Mammary epithelial cell (primary cell): ENCODE data around the gene CYB561D1.

Source experiments
- EZH2 ChIP-seq: IDR thresholded peaks from 2 replicates; pipeline ENCODE4 v1.6.1; 2012; ENCODE audit warnings: low read length, inconsistent platforms, borderline replicate concordance
- TF ChIP-seq, protein P1 (sequence below), 2 donors: IDR thresholded peaks in 1 of 2; conservative IDR thresholded peaks in 1 of 2; 2 replicates each; pipeline ENCODE4 v1.5.1; 2011 to 2012; ENCODE audit warnings: inconsistent platforms in 2 of 2, low read length in 2 of 2, mild to moderate bottlenecking in 2 of 2, control low read depth in 1 of 2, low read depth in 1 of 2; ENCODE audit not compliant: insufficient read depth in 1 of 2; ENCODE audit errors: extremely low read depth in 1 of 2

DNA sequence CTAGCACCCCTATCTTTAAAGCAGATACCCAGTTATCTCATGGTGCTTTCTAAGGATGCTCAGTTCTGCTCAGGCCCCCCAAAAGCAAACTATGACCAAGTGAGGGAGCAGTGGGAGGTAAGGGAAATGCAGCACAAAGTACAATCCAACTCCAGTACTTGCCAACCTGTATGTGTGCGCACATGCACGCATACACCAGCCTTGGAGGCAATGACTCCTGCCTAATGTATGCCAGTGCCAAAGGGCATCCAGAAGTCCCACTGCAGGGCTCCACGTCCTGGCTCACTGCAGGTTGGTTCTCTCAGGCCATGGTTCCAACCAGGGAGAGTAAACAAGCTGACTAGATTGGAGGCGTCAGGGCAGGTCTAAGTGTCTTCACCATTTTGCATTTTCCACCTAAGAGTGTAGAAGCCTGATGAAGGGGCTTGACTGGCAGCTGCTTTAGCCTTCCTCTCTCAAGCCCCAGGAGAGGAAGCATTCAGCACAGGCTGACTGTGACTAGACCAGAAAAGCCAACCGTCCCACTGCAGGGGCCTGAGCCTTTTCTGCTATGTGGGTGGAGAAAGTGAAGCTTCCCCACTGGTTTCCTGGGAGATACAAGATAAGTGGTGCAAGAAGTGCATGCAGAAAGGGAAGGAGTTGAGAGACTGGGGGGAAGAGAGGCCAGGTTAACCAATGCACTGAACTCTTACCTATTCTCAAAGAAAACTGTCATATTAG is 7.9 kb downstream of the CYB561D1 start:
- TF ChIP-seq, protein P1, sequence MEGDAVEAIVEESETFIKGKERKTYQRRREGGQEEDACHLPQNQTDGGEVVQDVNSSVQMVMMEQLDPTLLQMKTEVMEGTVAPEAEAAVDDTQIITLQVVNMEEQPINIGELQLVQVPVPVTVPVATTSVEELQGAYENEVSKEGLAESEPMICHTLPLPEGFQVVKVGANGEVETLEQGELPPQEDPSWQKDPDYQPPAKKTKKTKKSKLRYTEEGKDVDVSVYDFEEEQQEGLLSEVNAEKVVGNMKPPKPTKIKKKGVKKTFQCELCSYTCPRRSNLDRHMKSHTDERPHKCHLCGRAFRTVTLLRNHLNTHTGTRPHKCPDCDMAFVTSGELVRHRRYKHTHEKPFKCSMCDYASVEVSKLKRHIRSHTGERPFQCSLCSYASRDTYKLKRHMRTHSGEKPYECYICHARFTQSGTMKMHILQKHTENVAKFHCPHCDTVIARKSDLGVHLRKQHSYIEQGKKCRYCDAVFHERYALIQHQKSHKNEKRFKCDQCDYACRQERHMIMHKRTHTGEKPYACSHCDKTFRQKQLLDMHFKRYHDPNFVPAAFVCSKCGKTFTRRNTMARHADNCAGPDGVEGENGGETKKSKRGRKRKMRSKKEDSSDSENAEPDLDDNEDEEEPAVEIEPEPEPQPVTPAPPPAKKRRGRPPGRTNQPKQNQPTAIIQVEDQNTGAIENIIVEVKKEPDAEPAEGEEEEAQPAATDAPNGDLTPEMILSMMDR (conservative IDR thresholded peaks at IDR 0.05 in 1 of 2, IDR thresholded peaks at IDR 0.05 in 1 of 2; ENCODE audit: extremely low read depth in 1 of 2, insufficient read depth in 1 of 2, low read depth in 1 of 2, low read length in 2 of 2), result no peak
- TF ChIP-seq EZH2, result no peak
